Fibroblast of skin of left biceps (primary cell): Measurements from ENCODE around the gene POP5.
"Not testable (repeated sequence)": the region's sequence is repeated elsewhere in the genome, so short reads cannot be mapped to it uniquely, and the experiment has no call there.

ENCODE experiments used
- DNase-seq, 2 experiments: peaks; one replicate each; pipeline ENCODE4 v3.0.0-alpha.2; 2013; ENCODE audit warnings: low read depth in 2 of 2

Gene POP5, protein sequence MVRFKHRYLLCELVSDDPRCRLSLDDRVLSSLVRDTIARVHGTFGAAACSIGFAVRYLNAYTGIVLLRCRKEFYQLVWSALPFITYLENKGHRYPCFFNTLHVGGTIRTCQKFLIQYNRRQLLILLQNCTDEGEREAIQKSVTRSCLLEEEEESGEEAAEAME

DNA sequence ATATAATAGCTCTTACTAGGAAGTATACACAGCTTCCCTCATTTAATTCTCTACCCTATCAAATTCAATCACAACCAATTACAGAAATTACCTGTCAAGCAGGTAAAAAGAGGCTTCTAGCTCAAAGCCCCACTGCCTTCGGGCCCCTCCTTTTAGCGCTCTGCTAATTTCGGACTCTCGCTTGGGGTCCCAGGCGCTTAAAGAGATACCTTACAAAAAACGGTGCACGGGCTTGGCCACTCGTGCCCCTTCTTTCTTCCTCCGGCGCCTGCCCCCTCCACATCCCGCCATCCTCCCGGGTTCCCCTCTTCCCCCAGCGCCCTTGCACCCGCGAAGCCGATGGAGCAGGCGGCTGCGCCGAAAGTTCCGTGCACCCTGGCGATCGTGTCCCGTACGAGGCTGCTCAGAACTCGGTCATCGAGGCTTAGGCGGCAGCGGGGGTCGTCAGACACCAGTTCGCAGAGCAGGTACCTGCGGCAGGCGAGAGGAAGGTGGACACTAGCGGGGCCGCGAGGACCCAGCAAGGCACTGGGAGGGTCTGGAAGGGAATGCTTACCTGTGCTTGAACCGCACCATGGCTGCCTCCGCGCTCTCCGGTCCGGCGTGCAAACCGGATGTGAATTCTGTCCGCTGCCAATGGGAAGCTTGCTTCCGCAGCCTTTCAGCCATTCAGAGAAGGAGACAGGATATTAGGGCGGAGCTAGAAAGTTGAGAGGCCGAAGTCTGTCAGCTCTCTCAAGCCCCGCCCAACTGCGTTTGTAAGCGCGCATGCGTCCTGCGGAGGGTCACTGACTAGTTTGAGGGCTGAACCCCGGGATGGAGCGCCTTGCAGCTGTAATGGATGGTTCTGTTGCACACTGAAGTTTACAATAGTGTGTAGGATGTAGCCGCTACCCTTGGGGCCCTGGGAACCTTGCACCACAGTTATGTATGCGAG, at the start of gene POP5:
POP5 (minus strand) TSS at position 616 of the 937 bp plus-strand sequence; CDS start at position 576, 40 bp downstream.
- DNase-seq, result peak; percentile 90 to 92

DNA sequence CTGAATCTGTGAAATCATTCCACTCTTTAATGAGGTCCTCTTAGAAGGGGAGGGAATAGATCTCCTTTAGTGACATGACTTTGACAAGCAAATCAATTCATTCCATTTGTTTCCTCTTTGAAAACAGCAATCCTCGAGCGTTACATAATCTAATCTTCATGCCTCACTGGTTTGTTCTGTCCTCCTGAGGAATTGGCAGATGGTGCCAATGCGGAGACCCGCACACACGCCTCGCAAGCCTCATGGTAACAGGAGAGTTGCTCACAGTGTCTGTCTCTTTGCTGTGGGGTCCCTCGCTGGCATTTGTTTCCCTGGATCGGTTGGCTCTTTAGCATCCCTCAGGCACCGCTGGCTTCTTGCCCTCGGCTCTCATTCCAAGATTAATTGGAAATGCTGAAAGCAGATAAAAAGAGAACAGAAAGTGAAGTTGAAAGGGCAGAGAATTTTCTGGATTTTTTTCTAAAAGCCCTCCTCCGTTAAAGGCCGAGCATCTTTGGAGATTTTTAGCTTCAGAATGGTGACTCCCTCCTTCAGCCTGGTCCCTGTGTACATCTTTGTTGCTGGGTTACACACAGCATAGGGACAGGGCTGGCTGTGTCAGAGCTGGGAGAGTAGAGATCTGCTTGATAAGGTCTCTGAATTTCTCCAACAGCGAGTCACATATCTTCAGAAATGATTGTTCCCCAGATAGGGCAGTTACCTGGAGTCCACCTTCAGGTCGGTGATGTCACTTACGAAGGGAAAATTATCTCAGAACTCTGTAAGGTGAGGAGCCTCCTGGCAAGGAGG, 49.1 kb upstream of the POP5 start:
- no peak for DNase-seq

DNA sequence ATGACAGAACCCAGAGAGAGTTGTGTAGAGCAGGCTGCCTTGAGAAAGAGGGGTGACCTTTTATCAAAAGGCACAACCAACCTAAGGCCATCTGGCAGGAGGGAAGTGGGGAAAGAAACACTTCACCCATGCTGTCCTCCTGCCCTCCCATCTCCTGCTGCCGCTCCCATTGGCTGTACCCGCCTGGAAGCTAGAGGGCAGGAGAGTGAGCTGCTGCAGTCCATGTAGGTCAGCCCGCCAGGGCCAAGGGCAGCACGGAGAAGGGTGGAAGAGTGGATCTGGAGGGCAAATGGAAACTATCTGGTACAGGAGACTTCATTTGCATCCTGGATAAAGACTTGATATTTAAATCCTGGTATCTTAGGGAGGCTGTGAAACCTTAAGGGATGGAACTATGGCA, 47.7 kb upstream of the POP5 start:
- DNase-seq, result no peak

DNA sequence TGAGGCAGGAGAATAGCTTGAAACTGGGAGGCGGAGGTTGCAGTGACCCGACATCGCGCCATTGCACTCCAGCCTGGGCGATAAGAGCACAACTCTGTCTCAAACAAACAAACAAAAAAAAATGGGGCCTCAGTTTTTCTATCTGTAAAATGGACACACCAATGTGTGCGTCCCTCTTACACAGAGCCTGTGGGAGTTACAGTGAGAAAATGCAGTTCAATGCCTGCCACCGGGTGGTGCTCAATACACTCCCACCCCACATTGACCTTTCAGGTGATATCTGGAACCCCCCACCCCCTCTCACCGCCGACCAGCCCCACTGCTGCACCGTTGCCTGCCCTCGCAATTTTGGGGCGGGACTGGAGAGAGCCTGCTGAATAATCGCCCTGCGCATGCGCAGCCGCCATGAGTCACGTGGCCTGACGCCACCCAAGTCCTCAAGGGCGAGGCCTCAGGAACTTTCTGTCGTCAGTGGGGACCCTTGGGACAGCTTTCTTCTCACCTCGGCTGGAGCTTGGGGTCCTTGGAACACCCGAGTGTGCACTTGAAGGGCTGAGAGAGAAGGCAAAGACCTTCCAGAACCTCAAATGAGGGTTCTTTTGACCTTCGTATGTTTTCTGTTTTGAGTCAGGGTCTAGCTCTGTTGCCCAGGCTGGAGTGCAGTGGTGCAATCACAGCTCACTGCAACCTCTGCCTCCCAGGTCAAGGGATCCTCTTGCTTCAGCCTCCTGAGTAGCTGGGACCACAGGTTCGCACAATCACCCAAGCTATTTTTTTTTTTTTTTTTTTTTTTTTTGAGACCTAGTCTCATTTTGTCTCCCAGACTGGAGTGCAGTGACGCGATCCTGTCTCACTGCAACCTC, 44.6 kb upstream of the POP5 start:
- DNase-seq, result no peak

DNA sequence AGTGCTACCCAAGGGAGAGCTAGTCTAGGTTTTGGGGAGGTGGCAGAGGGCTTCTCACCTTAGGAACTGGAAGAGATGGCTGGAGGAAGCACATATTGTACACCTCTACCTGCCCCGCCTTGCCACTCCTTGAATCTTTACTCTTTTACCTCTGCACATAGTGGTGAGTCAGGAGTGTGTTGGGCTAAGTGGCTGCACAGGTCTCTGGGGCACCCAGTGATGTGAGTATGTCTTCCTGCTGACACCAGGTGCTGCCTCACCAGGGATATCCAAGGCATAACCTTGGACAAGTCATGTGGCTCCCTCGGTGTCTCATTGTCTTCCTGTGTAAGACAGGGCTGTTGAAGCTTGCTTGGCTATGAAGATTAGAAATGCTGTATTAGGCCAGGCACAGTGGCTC, 39.4 kb upstream of the POP5 start:
- no peak for DNase-seq

DNA sequence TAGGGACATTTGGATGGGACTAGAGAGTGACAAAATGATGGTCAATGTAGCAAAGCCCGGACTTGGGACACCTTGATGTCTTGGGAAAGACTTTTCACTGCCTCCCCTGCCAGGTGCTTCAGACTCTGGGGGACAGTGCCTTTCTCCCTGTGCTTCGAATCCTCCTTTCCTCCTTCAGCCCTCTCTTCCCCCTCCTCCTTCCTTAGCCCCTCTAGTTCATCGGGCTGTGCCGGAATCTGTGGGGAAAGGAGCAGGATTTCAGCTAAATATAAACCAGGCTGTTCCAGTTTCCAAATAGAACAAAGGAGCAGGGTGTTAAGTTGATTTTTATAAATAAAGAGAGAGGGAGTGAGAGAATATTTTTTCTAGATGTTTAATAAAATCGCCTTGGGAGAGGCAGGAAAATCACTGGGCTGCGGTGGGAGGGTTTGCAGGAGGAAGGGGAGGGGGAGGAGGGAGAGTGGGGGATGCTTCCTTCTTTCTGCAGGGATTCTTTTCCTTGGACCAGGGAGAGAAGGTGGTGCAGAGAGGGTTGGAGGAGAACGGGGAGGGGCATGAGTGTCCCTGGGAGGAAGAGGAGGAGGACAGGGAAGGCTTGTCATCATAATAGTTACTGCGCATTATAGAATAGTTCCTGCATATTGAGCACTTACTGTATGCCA, 37.9 kb upstream of the POP5 start:
- no peak for DNase-seq

DNA sequence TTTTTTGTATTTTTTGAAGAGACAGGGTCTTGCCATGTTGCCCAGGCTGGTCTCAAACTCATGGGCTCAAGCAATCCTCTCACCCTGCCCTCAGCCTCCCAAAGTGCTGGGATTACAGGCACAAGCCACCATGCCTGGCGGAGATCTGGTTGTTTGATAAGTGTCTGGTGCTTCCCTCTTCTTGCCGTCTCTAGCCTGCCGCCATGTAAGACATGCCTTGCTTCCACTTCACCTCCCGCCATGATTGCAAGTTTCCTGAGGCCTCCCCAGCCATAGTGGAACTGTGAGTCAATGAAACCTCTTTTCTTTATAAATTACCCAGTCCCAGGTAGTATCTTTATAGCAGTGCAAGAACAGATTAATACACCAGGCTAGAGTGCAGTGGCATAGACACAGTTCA, 36.6 kb upstream of the POP5 start:
- not testable (repeated sequence) for DNase-seq

DNA sequence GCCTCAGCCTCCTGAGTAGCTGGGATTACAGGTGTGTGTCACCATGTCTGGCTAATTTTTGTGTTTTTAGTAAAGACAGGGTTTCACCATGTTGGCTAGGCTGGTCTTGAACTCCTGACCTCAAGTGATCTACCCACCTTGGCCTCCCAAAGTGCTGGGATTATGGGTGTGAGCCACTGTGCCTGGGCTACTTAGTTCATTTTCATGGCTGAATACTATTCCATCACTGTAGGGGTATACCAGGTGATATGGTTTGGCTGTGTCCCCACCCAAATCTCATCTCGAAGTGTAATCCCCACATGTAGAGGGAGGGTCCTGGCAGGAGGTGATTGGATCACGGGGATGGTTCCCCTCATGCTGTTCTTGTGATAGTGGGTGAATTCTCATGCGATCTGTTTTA, 36.0 kb upstream of the POP5 start:
- not testable (repeated sequence) for DNase-seq

DNA sequence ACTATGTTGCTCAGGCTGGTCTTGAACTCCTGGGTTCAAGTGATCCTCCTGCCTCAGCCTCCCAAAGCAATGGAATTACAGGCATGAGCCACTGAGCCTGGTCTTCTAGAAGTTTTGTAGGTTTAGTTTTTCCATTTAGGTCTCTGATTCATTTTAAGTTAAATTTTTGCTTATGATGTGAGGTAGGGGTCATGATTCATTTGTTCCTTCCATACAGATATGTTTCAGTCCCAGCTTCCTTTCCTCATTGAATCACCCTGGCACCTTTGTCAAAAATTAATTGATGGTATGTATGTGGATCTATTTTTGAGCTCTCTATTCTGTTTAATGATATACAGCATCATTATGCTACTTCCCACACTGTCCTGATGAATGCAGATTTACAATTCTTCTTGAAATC, 33.6 kb upstream of the POP5 start:
- DNase-seq, result no peak

DNA sequence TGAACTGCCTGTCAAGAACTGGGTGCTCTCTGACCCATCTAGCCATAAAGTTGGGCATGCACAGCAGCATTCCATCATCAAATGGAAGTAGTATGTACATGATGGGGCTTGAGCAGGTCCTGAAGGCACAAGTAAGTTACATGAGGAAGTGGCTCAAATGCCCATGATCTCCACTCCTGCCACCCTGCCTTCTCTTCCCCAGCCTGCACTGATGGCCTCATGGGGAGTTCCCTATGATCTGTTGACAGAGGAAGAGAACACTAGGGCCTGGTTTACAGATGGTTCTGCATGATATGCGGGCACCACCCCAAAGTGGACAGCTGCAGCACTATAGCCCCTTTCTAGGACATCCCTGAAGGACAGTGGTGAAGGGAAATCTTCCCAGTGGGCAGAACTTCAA, 30.3 kb upstream of the POP5 start:
- not testable (repeated sequence) for DNase-seq

DNA sequence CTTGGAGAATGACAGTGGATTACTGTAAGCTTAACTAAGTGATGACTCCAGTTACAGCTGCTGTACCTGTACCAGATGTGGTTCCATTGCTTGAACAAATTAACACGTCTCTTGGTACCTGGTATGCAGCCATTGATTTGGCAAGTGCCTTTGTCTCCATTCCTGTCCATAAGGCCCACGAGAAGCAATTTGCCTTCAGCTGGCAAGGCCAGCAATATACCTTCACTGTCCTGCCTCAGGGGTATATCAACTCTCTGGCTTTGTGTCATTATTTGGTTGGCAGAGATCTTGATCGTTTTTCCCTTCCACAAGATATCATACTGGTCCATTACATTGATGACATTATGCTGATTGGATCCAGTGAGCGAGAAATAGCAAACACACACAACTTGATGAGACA, 29.4 kb upstream of the POP5 start:
- no peak for DNase-seq

DNA sequence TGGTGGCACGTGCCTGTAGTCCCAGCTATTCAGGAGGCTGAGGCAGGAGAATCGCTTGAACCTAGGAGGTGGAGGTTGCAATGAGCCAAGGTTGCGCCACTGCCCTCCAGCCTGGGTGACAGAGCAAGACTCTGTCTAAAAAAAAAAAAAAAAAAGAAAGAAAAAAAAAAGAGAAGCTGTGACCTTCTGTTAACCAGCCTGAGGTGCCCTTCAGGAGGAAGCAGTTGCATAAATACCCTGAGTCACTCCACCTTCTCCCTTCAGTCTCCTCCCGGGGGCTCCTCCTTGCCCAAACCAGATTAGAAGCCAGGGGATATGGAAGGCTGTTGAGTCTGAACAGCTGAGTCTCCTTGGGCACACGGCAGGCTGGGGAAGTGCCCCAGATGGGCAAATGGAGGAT, 21.2 kb upstream of the POP5 start:
- DNase-seq, result not testable (repeated sequence)

DNA sequence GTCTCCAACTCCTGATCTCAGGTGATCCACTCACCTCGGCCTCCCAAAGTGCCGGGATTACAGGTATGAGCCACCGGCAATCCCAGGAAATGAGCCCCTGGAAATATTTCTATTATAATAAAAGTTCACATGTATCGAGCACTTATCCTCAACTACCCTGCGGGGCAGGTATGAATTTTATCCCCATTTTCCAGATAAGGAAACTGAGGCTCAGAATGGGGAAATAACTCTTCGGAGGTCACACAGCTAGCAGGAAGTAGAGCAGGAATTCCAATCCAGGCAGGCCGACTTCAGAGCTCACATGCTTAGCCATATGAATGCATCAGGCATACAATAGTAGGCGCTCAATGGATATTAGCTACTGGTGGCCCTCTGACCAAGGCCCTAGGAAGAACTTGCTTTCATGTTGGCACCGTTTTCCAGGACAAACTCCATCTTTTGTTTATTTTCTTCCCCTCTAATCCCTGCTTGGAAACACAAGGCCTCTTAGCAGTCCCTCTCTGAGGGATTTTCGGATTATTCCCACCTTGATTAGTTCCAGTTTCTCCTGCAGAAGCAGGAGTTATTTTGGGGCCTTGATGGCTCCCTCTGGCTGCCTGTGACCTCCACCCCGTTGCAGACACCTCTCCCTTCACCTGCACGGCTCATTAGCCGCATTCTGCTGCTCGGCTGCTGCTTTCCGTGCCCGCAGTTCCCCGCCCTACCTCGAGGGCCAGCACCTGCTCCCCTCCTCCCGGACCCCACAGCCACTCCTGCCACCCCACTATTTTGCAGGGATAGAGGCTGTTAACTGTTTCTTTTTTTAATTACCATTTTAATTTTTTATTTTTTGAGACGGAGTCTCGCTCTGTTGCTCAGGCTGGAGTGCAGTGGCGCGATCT, 18.7 kb upstream of the POP5 start:
- no peak for DNase-seq

DNA sequence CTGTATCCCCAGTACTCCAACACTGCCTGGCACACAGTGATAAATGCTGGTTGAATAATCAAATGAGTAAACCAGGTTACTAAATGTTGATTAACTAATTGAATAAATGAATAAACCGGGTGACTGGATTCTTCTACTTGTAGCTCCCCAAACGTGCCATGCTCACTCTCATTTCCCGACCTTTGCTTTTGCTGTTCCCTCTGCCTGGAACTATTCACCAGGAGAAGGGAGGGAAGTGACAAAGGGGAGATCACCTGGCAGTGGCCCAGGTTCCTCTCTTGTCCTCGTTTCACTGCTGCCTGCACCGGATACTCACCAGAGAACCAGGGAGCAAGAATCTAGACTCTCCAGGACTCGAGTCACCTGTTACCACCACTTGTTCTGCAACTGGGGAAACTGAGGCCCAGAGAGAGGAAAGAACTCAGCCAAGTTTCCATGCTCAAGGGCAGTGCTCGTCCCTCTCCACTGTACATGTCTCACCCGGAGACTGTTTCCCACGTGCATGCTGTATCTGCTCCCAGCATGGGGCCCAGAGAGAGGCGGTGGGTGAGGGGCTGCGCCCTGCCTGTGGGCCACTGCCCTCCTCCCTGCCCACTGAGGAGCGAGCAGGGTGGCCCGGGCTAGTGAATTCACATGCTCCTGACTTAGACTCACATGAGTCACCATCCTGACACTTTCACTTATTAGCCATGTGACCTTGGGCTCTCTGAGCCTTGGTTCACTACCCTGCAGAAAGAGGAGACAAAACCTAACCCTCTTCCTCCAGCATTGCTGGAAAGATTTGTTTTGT, 17.7 kb upstream of the POP5 start:
- DNase-seq, result no peak

DNA sequence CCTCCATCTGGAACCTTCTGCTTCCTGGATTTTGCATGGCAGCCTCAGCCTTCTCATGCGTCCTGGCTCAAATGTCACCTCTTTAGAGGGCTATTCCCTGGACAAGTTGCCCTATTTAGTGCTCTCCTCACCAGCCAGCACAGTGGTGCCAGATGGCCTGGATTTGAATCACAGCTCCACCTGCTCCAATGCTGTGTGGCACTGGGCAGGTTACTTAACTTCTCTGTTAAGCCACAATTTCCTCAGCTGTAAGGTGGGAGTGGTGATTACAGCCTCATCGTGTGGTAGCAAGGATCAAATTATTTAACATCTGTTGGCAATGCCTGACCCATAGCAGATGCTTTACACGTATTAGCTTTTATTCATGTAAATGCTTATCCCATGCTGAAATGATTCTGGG, 16.7 kb upstream of the POP5 start:
- no peak for DNase-seq

DNA sequence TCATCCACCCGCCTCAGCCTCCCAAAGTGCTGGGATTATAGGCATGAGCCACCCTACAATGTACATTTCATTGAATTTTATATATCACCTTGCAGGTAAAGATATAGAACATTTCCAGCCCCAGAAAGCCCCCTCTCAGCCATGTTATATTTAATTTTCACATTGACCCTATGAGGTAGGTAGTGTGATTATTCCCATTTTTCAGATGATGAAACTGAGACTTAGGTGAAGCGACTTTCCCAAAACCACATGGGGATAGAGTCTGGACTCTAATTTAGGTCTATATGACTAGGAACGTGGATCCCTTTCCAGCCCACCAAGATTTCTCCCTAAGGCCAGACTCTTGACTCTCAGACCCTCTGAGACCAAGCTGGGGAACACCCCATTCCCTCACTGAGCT, 15.7 kb upstream of the POP5 start:
- DNase-seq, result no peak

DNA sequence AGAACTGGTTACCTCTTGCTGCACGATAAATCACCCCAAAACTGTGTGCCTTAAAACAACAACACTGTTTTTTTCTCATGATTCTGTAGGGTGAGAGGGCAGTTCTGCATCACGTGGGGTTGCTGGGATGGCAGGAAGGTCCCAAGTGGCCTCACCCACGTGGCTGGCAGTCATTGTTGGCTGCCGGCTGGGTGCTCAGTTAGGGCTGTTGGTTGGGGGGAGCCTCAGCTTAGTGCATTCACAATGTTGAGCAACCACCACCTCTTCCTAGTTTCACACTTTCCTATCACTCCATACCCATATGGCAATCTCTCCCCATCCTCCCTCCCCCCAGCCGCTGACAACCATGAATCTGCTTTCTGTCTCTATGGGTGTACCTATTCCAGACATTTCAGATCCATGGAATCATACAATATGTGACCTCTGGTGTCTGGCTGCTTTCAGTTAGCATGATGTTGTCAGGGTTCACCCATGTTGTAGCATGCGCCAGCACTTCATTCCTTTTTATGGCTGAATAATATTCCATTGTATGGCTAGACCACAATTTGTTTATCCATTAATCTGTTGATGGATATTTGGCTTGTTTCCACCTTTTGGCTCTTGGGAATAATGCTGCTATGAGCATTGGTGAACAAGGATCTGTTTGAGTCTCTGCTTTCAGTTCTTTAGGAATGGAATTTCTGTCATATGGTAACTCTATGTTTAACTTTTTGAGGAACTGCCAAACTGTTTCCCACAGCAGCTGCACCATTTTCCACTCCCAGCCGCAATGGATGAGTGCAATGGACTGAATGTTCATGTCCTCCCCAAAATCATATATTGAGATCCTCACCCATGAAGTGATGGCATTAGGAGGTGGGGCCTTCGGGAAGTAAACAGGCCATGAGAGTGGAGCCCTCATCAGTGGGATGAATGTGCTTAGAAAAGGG, 11.2 kb upstream of the POP5 start:
- no peak for DNase-seq
